Measurements from ENCODE around the gene RHBDL3. TPM values are rescaled to one million over a fixed set of nuclear protein-coding genes. Genes with fewer than 3 reads are reported as not detected.

RHBDL3 gene, protein sequence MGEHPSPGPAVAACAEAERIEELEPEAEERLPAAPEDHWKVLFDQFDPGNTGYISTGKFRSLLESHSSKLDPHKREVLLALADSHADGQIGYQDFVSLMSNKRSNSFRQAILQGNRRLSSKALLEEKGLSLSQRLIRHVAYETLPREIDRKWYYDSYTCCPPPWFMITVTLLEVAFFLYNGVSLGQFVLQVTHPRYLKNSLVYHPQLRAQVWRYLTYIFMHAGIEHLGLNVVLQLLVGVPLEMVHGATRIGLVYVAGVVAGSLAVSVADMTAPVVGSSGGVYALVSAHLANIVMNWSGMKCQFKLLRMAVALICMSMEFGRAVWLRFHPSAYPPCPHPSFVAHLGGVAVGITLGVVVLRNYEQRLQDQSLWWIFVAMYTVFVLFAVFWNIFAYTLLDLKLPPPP
- not detected in 2 replicates for total RNA-seq

DNA sequence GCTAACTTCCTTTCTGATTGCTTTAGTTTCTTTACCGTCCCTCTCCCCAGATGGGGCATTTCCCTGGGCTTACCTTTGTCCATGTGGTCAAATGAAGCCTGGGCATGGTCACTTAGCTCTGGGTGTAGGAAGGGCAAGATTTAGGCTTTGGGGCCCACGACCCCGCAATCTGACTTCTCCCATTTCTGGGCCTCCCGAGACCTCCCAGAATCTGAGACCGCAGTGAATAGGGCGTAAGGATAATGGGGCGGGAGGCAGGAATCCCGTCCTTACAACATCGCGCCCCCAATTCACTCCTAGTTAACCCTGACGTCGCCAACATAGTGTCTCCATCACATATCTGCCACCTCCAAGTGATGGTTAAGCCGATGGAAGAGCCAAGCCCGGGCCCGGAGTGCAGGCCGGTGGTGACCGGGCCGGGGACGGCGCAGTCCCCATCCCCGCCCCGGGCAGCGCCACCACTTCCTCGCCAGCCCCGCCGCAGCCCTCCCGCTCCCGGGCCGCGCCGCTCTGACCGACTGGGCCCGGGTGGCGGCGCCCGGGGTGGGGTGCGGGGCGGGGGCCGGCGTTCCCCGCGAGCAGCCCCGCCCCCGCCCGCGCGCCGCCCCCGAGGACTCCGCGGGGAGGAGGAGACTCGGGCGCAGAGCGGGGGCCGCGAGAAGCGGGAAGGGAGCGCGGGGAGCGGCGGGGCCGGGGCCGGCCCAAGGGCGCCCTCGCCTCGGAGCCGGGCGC, at the start of gene RHBDL3:
RHBDL3 (plus strand) TSS at position 641 of the 732 bp plus-strand sequence. CDS start 358 bp downstream, outside the sequence.

DNA sequence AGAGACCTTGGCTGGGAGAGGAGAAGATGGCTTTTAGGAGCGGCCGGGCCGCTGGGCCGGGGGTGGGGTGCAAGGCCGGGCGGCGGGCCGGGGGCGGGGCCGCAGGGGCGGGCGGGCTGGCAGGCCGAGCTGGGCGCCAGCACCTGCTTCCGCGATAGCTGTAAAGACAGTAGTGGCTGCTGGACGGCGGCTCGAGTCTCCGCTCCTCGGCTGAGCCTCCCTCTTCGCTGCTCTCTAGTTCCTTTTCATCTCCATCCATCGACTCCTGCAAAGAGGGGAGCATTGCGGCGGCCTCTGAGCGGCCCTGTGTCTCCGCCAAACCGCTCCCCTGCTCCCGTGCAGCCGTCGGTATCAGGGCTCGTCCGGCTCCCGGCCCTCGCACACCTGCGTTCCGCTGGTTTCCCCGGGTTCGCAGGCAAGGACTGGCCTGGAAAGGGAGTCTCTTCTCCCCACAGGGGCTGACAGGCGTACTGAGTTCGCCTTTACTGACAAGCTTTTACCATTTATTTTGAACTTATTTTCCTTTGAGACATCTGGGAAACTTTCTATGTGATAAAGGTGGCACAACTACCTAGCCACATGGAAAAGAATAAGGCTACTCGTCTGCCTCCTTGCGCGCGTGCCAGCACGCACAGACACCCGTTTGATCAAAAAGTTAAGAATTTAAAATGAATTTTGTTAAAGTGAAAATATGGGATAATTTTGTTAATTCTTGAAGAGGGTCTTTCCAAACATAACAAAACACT, 76.4 kb downstream of the RHBDL3 start, which contains the start of gene C17orf75:
C17orf75 (minus strand) TSS at position 317 of the 746 bp plus-strand sequence; CDS start at position 283, 34 bp downstream.

DNA sequence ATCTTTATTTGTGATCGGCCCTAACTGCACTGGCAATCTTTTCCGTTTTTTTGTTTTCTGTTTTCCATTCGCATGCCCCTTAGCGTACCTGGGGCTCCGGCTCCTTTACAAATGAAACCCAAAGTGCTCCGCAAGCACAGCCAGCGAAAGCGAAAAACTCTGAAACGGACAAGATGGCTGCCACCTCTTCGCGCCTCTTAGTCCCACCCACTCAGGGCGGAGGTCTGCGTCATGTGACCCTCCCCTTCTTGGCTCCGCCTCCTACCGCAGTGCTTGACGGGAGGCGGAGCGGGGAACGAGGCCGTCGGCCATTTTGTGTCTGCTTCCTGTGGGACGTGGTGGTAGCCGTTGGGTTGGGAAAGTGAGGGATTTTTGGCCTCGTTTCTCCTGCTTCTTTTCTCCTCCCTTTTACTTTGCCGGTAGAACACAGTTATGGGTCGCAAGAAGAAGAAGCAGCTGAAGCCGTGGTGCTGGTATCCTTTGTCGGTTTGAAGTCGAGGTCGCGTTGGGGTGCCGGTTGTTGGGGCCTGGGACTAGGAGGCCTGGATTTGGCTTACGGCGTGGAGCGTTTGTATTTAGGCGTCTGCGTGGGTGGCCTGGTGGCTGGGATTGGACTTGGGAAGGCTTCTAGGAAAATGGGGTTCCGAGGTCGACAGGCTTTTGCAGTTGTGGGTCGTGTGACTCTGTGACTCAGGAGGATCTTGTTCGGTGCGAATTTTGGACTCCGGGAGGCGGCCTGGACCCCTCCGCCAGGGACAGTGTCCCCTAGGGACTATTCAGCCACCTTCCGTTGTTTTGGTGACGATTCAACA, 84.4 kb downstream of the RHBDL3 start, which contains the start of gene ZNF207:
ZNF207 (plus strand) TSS at position 304 of the 812 bp plus-strand sequence; CDS start at position 433, 129 bp downstream.

Other genes starting within 250 kb of the RHBDL3 start
- gene RHOT1, start 123.3 kb upstream of the RHBDL3 start, total RNA-seq = 42.0 and 44.6 TPM in 2 replicates
- 15.7 and 25.8 TPM in 2 replicates for gene C17orf75, start 76.3 kb downstream of the RHBDL3 start, total RNA-seq
- 44.8 and 114 TPM in 2 replicates for gene ZNF207, start 84.3 kb downstream of the RHBDL3 start, total RNA-seq
- 107 and 109 TPM in 2 replicates for gene PSMD11, start 178.7 kb downstream of the RHBDL3 start, total RNA-seq
- gene CDK5R1, start 221.2 kb downstream of the RHBDL3 start, total RNA-seq = 7.2 and 9.3 TPM in 2 replicates